Measurements from ENCODE around the gene BCL7A.

DNA sequence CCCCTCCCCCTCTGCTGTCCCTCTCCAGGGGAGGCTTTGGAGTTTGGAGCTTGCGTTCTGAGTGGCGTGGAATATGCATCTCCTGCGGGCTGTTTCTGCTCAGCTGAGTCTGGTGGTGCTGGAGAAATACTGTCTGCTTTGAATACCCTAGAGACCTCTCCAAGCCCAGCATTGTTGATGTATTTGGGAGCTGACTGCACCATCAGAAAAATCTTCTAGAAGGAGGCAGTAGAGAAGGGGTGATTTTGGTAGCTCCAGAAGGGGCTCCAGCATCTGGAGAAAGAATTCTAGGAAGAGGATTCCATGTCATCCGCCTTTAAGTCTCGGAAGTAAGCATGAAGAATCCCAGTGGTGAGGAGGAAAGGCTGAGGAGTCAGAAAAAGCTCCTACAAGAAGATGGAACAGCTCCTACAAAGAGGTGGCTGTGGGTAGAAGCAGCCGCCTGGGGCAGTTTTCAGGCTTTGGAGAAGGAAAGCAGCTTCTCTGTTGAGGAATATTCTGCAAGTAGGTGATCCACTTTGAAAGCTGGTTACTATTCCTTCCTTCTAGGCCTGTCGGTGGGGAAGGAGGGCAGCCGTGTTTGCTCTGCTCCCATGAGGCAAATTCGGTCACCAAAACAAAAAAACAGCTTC is 66.6 kb downstream of the BCL7A start:
- TF ChIP-seq, protein P1, sequence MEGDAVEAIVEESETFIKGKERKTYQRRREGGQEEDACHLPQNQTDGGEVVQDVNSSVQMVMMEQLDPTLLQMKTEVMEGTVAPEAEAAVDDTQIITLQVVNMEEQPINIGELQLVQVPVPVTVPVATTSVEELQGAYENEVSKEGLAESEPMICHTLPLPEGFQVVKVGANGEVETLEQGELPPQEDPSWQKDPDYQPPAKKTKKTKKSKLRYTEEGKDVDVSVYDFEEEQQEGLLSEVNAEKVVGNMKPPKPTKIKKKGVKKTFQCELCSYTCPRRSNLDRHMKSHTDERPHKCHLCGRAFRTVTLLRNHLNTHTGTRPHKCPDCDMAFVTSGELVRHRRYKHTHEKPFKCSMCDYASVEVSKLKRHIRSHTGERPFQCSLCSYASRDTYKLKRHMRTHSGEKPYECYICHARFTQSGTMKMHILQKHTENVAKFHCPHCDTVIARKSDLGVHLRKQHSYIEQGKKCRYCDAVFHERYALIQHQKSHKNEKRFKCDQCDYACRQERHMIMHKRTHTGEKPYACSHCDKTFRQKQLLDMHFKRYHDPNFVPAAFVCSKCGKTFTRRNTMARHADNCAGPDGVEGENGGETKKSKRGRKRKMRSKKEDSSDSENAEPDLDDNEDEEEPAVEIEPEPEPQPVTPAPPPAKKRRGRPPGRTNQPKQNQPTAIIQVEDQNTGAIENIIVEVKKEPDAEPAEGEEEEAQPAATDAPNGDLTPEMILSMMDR (IDR thresholded peaks at IDR 0.05), result no peak
- TF ChIP-seq ZFX (IDR thresholded peaks at IDR 0.05; ENCODE audit: borderline replicate concordance), result no peak
